Fibroblast of the aortic adventitia (primary cell): ENCODE results near the gene REEP5. TPM values are rescaled to one million over a fixed set of nuclear protein-coding genes. Genes with fewer than 3 reads are reported as not detected.
"Not testable (repeated sequence)": the region's sequence is repeated elsewhere in the genome, so short reads cannot be mapped to it uniquely, and the experiment has no call there.

ENCODE experiments used
- DNase-seq: peaks from one replicate; pipeline ENCODE4 v3.0.0-alpha.2; 2010; ENCODE audit warnings: low read depth
- H3K4me3 ChIP-seq: 2 replicates; pipeline ENCODE4 v1.5.1; 2011; ENCODE audit warnings: low read depth, mild to moderate bottlenecking, control low read depth, low read length, moderate library complexity
- total RNA-seq: library from RNA; depleted of rRNA; stranded (reverse); fragments of >200 nt; gene quantifications from 2 replicates; pipeline ENCODE4 v1.2.3, GENCODE V29; 2012; ENCODE audit warnings: low replicate concordance
- TF ChIP-seq, protein P1 (sequence below): IDR thresholded peaks from 2 replicates; pipeline ENCODE4 v1.5.1; 2011; ENCODE audit warnings: mild to moderate bottlenecking, low read length, control low read depth, inconsistent platforms; ENCODE audit not compliant: insufficient read depth

The REEP5 gene
- total RNA-seq, 1 donor = 60.0 TPM

DNA sequence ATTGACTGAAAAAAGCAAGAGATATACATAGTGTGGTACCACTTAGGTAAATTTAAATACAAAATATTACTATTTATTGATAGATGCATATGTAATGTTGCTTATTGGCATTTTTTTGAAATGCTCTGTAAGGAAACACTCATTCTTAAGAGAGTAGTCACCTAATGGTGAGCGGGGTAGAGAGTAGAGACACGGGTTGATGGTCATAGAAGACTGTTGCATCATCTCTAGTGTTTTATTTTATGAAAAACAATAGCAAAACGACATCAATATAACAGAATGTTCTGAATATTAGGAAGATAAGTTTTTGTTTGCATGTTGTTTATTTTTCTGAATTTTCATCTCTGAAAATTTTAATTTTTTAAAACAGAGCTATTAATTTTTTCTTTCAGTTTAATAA lies 56.9 kb downstream of the REEP5 start:
- no peak for DNase-seq

DNA sequence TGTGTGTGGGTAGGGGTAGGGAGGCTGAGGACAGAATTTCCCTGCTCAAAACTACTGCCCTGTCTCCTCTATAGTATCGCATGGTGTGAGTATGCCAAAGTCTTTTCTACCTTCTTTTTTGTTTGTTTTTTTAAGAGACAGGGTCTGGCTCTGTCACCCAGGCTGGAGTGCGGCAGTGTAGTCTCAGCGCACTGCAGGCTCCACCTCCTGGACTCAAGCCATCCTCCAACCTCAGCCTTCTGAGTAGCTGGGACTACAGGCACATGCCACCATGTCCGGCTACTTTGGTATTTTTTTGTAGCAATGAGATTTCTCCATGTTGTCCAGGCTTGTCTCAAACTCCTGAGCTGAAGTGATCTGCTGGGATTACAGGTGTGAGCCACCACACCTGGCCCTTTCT lies 58.5 kb downstream of the REEP5 start:
- H3K4me3 ChIP-seq = no peak overlapping the region
- DNase-seq = no peak
- TF ChIP-seq, protein P1, sequence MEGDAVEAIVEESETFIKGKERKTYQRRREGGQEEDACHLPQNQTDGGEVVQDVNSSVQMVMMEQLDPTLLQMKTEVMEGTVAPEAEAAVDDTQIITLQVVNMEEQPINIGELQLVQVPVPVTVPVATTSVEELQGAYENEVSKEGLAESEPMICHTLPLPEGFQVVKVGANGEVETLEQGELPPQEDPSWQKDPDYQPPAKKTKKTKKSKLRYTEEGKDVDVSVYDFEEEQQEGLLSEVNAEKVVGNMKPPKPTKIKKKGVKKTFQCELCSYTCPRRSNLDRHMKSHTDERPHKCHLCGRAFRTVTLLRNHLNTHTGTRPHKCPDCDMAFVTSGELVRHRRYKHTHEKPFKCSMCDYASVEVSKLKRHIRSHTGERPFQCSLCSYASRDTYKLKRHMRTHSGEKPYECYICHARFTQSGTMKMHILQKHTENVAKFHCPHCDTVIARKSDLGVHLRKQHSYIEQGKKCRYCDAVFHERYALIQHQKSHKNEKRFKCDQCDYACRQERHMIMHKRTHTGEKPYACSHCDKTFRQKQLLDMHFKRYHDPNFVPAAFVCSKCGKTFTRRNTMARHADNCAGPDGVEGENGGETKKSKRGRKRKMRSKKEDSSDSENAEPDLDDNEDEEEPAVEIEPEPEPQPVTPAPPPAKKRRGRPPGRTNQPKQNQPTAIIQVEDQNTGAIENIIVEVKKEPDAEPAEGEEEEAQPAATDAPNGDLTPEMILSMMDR = no peak

More for the DNA sequence above, 56.9 kb downstream of the REEP5 start:
- TF ChIP-seq, protein P1 = no peak
- H3K4me3 ChIP-seq = no peak overlapping the region

DNA sequence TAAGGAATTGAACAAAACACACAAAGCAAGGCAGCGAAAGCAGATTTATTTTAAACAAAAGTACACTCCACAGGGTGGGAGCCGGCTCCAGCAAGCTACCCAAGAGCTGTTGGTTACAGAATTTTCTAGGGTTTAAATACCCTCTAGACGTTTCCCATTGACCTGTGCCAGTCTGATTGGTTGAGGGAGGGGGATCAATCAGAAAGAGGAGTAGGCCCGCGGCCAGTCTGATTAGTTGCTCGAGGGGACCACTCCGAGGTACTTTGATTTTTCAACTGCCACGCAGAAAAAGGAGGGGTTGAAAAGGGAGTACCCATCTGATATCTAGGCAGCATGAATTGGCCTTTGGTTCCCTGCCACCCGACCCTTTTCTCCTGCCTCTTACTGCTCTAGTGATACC lies 59.9 kb downstream of the REEP5 start:
- H3K4me3 ChIP-seq = peak overlapping the region; percentile 97
- no peak for DNase-seq
- TF ChIP-seq, protein P1 = no peak

DNA sequence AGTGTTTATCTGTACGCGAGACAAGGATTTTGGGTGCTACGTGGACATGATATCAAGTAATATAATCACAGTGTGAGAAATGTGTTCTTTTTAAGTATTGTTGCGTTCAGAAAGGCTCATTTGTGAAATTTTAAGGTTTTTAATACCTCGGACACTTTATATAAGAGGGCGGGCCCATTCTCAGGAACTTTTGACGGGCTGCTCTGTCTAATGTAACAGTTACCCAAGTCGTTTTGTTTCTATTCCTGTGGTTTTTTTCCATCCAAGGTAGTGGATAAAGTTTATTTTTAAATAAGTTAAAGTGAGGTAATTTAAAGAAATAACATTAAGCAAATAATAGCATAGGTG lies 60.4 kb downstream of the REEP5 start:
- peak; percentile 17 for DNase-seq
- TF ChIP-seq, protein P1 = no peak
- H3K4me3 ChIP-seq = peak overlapping the region; percentile 97

DNA sequence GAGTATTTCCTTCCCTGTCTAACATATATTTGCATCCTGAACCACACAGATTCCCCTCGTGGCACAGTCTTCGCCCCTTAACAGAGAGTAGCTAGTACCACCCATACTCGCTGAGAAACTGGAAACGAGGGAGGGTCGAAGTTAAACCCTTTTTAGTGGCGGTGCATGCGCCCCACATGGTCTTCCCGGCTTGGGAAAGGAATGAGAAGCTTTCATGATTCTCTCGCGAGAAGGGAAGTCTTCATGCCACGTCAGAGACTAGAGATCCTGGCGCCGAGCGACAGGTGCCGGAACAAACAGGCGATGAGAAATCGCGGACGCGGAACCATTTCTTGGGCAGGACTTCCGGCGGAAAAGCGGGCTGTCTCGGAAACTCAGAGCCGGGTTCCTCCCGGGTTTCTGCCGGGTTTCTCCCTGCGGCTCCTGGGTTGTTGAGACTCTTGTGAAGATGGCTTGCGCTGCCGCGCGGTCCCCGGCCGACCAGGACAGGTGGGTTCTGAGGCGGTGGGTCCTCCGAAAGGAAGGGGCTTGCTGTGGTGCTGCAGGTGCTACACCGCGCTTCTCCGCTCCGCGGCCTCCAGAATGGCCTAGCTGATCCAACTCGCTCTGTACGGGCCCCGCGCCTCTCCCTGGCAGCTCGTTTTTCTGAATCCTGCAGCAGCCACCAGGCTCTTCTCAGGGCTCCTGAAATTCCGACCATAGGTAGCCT lies 60.9 kb downstream of the REEP5 start, which contains the start of gene SRP19:
SRP19 (plus strand) TSS at position 359 of the 709 bp plus-strand sequence; CDS start at position 449, 90 bp downstream.
- H3K4me3 ChIP-seq = peak within 1 kb of the TSS; percentile 97
- TF ChIP-seq, protein P1 = peak; percentile 17
- peak; percentile 98 for DNase-seq

DNA sequence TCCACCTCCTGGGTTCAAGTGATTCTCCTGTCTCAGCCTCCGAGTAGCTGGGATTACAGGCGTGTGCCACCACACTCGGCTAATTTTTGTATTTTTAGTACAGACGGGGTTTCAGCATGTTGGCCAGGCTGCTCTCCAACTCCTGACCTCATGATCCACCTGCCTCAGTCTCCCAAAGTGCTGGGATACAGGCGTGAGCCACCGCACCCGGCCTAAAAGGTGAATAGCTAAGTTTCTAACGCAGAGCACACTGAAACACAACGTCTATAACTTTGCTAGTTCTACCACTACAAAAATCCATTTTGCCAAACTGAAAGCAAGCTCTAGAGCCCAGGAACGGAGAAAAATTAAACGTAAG lies 61.5 kb downstream of the REEP5 start:
- DNase-seq = not testable (repeated sequence)
- H3K4me3 ChIP-seq = peak overlapping the region; percentile 73

DNA sequence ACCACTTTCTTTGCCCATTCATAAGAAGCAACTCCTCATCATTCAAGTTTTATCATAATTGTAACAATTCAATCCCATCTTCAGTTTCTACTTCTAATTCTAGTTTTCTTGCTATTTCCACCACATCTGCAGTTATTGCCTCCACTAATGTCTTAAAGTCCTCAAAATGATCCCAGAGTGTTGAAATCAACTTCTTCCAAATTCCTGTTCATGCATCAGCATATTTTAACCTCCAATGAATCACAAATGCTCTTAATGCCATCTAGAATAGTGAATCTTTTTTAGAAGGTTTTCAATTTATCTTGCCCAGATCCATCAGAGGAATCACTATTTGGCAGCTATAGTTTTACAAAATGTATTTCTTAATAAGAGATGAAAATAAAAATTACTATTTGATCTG lies 64.2 kb downstream of the REEP5 start:
- no peak for DNase-seq
- TF ChIP-seq, protein P1 = no peak
- H3K4me3 ChIP-seq = no peak overlapping the region
